Brain pericyte (primary cell): ENCODE data around the gene NOVA2.
"Not testable (repeated sequence)": the region's sequence is repeated elsewhere in the genome, so short reads cannot be mapped to it uniquely, and the experiment has no call there.

Experiments
- DNase-seq: peaks from one replicate; pipeline ENCODE4 v3.0.0-alpha.2; 2012; ENCODE audit warnings: low read depth, low spot score

Gene NOVA2

DNA sequence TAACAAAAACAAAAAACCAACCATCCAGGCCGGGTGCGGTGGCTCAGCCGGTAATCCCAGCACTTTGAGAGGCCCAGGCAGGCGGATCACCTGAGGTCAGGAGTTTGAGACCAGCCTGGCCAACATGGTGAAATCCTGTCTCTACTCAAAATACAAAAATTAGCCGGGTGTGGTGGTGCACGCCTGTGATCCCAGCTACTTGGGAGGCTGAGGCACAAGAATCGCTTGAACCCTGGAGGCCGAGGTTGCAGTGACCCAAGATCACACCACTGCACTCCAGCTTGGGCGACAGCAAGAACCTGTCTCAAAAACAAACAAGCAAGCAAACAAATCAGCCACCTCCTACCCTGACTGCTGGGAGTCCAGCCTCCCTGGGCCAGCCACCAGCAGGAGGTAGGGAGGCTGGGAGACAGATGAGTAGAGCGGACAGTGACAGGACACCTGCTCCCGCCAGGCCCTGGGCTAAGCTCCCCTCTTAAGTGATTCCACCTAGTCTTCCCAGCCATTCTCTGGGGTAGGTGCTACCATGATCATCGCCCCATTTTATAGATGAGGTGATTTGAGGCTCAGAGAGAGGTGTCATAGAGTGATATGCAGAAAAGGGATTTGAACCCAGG lies 77.6 kb downstream of the NOVA2 start:
- not testable (repeated sequence) for DNase-seq

DNA sequence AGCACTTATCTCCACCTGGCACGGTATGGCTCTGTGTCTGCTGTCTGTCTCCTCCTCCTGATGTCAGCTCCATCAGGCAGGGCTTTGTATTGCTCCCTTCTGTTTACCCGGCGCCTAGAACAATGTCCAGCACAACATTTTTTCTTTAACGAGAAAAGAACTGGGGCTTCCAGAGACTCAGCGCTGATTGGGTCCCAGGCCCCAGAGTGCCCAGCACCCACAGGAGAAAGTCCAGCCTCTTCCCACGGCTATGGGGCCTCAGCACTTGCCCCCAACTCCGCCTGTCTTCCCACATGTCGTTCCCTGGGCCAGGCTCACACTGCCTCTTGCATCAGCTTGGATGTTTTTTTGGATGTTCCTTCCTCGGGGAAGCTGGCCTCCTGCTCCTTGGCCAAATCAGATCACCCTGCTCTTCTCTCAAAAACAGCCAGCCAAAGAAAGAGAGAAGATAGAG lies 78.1 kb downstream of the NOVA2 start:
- no peak for DNase-seq

DNA sequence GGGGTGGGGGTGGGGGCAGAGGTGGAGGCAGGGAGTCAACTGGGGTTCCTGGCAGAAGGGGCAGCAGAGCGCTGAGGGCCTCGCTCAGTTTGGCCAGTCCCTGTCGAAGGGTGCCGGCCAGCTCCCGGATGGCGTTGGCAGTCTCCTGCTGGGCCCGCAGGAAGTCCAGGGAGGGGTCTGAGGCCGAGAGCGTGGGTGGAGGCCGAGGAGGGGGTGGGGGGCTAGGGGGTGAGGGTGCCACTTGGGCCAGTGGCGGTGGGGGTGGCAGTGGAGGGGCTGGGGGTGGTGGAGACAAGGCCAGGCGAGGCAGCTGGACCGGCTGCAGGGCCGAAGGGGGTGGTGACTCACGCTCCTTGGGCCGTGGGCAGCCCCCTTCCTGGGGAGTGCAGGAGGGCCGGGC lies 82.8 kb downstream of the NOVA2 start:
- DNase-seq, result no peak

DNA sequence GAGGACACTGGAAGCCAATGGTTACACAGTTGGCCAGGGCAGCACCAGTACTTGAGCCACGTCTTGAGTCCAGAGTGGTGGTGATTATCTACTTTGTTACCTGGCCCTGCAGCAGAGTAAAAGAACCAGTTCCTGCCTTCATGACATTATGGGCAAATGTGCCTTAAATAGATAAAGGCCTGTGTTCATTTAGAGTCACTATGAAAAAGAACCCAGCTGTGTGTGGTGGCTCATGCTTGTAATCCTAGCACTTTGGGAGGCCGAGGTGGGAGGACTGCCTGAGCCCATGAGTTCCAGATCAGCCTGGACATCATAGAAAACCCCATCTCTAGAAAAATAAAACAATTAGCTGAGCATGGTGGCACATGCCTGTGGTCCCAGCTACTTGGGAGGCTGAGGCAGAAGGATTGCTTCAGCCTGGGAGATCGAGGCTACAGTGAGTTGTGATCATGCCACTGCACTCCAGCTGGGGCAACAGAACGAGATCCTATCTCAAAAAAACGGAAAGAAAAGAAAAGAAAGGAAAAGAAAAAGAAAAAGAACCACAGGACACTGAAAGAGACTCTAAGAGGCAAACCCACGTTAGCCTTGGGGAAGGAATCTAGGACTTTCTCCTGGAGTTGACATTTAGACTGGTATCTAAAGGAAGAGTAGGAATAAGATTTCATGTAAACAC lies 84.3 kb downstream of the NOVA2 start:
- no peak for DNase-seq

DNA sequence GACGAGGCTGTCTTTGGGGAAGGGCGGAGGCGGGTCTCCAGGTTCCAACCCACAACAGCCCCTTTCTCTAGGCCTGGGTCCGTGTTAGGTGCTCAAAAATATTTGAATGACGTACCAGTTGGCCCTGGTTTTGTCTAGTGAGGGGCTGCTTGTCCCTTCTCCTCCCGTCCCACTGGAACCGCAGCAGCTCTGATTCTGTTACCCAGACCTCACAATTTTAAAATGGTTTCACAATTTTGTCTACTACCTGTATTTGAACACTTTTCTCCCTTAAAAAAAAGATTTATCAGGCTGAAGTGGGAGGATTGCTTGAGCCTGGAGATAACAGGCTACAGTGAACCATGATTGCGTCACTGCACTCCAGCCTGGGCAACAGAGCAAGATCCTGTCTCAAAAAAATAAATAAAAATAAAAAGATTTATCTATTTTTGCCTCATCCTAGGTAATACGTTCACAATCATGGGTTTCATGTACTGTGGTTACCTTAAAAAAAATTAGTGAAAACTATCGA lies 86.4 kb downstream of the NOVA2 start:
- DNase-seq, result no peak

DNA sequence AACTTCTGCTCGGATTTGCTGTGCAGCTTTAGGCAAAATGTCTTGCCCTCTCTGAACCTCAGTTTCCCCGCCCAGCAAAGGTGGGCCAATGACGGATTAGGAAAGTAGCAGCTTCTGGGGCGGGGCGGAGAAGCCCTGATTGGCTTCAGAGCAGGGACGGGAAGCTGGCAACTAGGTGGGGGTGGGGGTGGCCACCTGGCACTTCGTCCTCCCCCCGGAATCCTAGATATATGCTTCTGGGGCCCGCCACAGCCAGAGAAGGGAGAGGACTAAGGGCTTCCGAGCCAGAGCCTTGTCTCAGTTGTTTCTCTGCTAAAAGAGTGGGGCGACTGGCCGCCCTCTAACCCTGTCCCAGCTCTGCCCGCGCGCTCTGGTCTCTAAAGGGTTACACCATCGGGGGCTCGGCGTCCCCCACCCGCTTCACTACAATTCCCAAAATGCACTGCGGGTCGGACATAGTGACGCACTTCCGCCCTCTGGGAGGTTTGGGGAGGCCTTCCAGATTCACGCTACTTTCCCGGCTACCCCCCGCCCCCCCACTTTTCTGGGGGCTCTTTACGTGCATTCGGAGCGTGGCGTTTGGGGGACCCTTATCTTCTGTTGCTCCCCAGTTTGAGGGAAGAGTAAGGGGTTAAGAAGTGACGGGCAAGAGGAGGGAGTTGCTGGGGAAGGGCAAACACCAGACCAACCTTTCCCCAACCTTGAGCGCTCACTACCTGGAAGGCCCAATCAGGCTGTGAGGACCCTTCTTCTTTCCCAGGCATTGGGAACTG lies 87.1 kb downstream of the NOVA2 start:
- peak; percentile 79 for DNase-seq

DNA sequence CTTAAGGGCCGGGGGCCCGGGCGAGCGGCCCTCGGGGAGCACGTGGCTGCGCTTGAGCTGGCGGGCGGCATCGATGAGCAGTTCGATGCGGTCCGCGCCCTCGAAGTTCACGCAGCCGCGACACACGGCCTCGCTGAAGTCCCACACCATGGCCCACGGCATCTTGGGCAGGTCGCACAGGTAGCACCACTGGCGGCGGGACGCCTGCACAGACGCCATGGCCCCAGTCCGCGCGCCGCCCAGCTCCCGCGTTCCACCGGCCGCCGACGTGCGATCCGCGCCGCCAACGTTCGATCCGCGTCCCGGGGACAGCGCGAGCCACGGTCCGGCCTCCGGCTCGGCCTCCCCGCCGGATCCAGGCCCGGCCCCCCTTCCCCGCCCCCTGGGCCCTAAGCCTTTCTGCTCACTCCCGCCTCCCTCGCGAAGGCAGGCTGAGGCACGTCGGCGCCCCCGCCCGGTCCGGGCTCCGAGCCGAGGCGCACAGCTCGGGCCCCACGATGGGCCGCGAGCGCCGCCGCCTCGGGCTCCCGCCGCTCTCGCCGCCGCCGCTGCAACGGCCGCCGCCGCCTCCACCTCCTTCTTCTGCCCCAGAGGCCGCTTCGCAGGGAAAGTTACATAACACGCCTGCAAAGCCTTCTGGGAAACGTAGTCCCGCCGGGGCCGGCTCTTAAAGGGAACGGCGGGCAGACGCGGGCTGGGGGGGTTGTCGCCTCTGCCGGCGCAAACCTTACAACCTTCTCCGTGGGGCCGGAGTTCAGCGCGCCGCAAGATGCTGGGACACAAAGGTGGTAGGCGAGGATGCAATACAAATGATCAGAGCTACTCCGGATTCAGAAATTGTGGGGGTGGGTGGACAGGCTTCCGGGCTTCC lies 87.9 kb downstream of the NOVA2 start, which contains the start of gene IRF2BP1:
Gene IRF2BP1 (minus strand): TSS at position 586 of the 871 bp plus-strand sequence. CDS start 367 bp downstream, at position 219.
- peak; percentile 58 for DNase-seq

DNA sequence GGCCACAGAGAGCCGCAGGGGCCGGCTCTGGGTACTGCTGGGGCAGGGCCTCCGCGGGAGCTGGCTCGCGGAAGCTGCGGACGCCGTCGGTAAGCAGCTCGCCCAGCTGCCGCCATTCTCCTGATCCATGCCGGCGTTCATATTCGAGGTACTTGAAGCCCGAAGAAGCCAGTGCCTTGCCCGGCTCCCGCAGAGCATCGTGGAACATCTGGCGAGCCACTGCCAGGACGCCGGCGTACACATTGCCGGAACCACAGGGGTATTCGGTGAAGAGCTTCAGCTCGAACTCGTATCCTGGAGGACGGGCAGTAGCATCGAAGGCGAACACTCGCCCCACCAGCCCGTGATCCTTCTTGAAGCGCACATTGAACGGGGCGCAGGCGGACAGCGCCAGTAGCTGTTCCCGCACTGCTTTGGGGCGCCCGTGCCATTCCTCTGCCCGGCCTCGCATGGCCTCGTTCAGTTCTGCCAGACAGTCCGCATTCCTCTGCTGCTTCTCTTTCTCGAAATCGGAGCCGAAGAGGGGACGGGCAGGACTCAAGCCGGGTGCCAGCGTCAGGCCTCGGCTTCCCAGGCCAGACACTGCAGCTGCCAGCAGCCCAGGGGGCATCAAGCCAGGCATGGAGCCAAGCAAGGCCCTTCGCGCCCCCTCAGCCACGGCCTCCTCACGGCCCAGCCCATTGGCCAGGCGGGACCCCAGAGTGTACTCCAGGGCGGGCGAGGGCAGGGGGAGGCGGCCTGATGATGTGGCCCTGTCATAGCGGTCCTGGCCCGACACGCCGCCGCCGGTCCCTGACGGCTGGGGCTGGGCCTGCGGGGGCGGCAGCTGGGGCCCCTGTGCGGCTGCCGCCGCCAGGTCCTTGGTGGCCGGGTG lies 88.7 kb downstream of the NOVA2 start:
- no peak for DNase-seq

DNA sequence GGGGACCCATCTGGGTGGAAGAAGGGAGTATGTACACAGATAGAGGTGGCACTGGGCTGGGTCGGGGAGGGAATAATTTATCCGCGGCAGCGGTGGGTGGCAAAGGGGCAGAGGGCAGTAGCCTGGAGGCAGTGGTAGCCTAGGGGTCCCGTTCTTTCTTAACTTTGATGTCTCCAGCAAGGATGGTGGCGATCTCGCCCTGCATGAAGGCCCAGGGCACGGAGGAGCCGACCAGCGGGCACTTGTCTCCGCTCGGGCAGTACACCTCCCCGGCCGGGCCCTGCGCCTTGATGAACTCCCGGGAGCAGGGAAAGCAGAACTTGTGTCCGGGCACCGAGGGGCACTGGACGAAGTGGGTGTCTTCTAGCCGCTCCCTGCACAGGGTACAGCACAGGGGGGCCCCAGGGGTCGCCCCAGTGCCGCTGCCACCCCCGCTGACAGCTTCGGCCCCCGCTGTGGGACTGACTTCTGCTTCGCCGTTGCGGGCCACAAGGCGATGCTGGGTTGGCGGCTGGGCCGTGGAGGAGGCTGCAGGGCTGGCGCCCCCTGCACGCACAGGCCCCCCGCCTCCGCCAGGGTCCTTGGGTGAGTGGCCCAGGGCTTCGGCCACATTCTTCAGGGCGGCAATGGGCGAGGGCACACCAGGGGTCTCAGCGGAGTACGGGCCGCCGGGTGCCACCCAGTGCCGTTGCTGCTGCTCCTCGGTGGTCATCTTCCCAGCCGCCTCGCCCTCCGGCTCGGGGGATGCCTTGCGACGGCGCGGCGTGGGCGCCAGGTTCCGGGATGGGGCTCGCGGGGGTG lies 89.6 kb downstream of the NOVA2 start:
- DNase-seq, result no peak
